Measurements from ENCODE around the gene DERL2. TPM values are rescaled to one million over a fixed set of nuclear protein-coding genes. Genes with fewer than 3 reads are reported as not detected.

The DERL2 gene
- total and polyA plus RNA-seq, 2 donors (not counting 1 experiment from before 2014, with no cell fraction given), result 34.8 to 74.2 TPM

GRCh38 chr17:5464717-5465507, 21.1 kb downstream of the DERL2 start:
- Mint-ChIP-seq H3K9me3 (ENCODE audit: insufficient read depth) (no peaks in the 10 kb centered on the region), H3K27me3 (no peaks in the 10 kb centered on the region), H3K4me3 (no peak overlapping the region), H3K27ac (no peak overlapping the region), H3K4me1 (peaks cover 29% of the 10 kb centered on the region)
- intact Hi-C loops (cut with micrococcal nuclease), result no loop called here
- H3K4me1 ChIP-seq (ENCODE audit: control insufficient read depth in 2 of 2, insufficient read depth in 2 of 2, low read length in 2 of 2), result peaks cover 11 to 20% of the 10 kb centered on the region in 2 donors
- ATAC-seq (ENCODE audit: low read depth) (no peak), DNase-seq (no peak)
- H3K36me3 ChIP-seq (replicated peaks in 1 of 2; ENCODE audit: control extremely low read depth in 1 of 2, control insufficient read depth in 1 of 2, extremely low read depth in 1 of 2, insufficient read depth in 2 of 2, low read length in 1 of 2), result peaks cover 2 to 10% of the 10 kb centered on the region in 2 experiments
- ChIA-PET CTCF (interaction anchor here (1.9 kb wide), 1 partner anchor 26 kb away, joined by 6 read pairs; the partner anchor contains the start of gene C1QBP), POLR2A (no interaction called here)
- H3K27me3 ChIP-seq (replicated peaks in 1 of 4; ENCODE audit: control extremely low read depth in 1 of 4, control insufficient read depth in 3 of 4, insufficient read depth in 4 of 4, low read length in 3 of 4), result no peaks in the 10 kb centered on the region
- H3K79me2 ChIP-seq (ENCODE audit: control insufficient read depth, insufficient read depth, low read length), result peaks cover 72% of the 10 kb centered on the region
- H3K4me2 ChIP-seq (replicated peaks; ENCODE audit: low read depth, low read length, poor library complexity, severe bottlenecking), result no peak overlapping the region
- no peaks in the 10 kb centered on the region for H3K9me3 ChIP-seq (ENCODE audit: control extremely low read depth in 1 of 3, control insufficient read depth in 2 of 3, insufficient read depth in 1 of 3, low read length in 2 of 3)
- H3K27ac ChIP-seq (ENCODE audit: low read length in 2 of 2), result no peak overlapping the region
- TF ChIP-seq EZH2 (IDR thresholded peaks at IDR 0.05; ENCODE audit: borderline replicate concordance, insufficient read depth, low read depth, low read length, poor library complexity, severe bottlenecking) (no peak), CTCF (IDR thresholded peaks at IDR 0.05) (no peak)
- no peak overlapping the region for H2AFZ ChIP-seq (ENCODE audit: insufficient read depth, low read depth, low read length, poor library complexity, severe bottlenecking)
- WGBS (ENCODE audit: insufficient coverage), result 97% methylated on average over 7 of the region's 10 CpGs
- peaks cover 6% of the 10 kb centered on the region for H4K20me1 ChIP-seq (ENCODE audit: control insufficient read depth, insufficient read depth, low read length, poor library complexity, severe bottlenecking)
- H3K4me3 ChIP-seq (ENCODE audit: control extremely low read depth in 1 of 5, extremely low read depth in 1 of 5, insufficient read depth in 1 of 5, low read depth in 2 of 5, low read length in 4 of 5), result no peak overlapping the region
- H3K9ac ChIP-seq (ENCODE audit: low read length), result no peak overlapping the region

GRCh38 chr17:5446786-5447185, 39.2 kb downstream of the DERL2 start:
- no peaks in the 10 kb centered on the region for H4K20me1 ChIP-seq (ENCODE audit: control insufficient read depth, insufficient read depth, low read length, poor library complexity, severe bottlenecking)
- no peak overlapping the region for H3K4me2 ChIP-seq (replicated peaks; ENCODE audit: low read depth, low read length, poor library complexity, severe bottlenecking)
- no peak for DNase-seq
- no peaks in the 10 kb centered on the region for H3K9me3 ChIP-seq (ENCODE audit: control extremely low read depth in 1 of 3, control insufficient read depth in 2 of 3, insufficient read depth in 1 of 3, low read length in 2 of 3)
- TF ChIP-seq CTCF (IDR thresholded peaks at IDR 0.05), result no peak
- no peak for TF ChIP-seq EZH2 (IDR thresholded peaks at IDR 0.05; ENCODE audit: borderline replicate concordance, insufficient read depth, low read depth, low read length, poor library complexity, severe bottlenecking)
- intact Hi-C loops (cut with micrococcal nuclease), result no loop called here
- WGBS (ENCODE audit: insufficient coverage), result 89% methylated on average over 5 of the region's 8 CpGs
- ChIA-PET POLR2A (no interaction called here), CTCF (interaction anchor here (0.6 kb wide), 1 partner anchor 21 kb away, joined by 3 read pairs; no protein-coding TSS in a partner anchor)
- H3K27ac ChIP-seq (ENCODE audit: low read length in 2 of 2), result no peak overlapping the region
- Mint-ChIP-seq H3K27ac (no peak overlapping the region), H3K4me3 (no peak overlapping the region), H3K9me3 (ENCODE audit: insufficient read depth) (no peaks in the 10 kb centered on the region), H3K27me3 (no peaks in the 10 kb centered on the region), H3K4me1 (no peaks in the 10 kb centered on the region)
- peaks cover 15 to 50% of the 10 kb centered on the region in 2 experiments for H3K36me3 ChIP-seq (replicated peaks in 1 of 2; ENCODE audit: control extremely low read depth in 1 of 2, control insufficient read depth in 1 of 2, extremely low read depth in 1 of 2, insufficient read depth in 2 of 2, low read length in 1 of 2)
- no peaks in the 10 kb centered on the region for H3K27me3 ChIP-seq (replicated peaks in 1 of 4; ENCODE audit: control extremely low read depth in 1 of 4, control insufficient read depth in 3 of 4, insufficient read depth in 4 of 4, low read length in 3 of 4)
- no peak overlapping the region for H2AFZ ChIP-seq (ENCODE audit: insufficient read depth, low read depth, low read length, poor library complexity, severe bottlenecking)
- ATAC-seq (ENCODE audit: low read depth), result no peak
- peaks cover 8% of the 10 kb centered on the region for H3K79me2 ChIP-seq (ENCODE audit: control insufficient read depth, insufficient read depth, low read length)
- H3K4me1 ChIP-seq (ENCODE audit: control insufficient read depth in 2 of 2, insufficient read depth in 2 of 2, low read length in 2 of 2), result no peaks in the 10 kb centered on the region
- H3K4me3 ChIP-seq (ENCODE audit: control extremely low read depth in 1 of 5, extremely low read depth in 1 of 5, insufficient read depth in 1 of 5, low read depth in 2 of 5, low read length in 4 of 5), result no peak overlapping the region
- no peak overlapping the region for H3K9ac ChIP-seq (ENCODE audit: low read length)

All from B cell (primary cell).